HEK293 (cell line): ENCODE measurements around the gene PRSS12.

Experiments used
- CTCF ChIA-PET: fragments of 350-600 bp; formaldehyde crosslinking; extraction: SDS; loops from one replicate; lab custom pipeline; 2021; ENCODE audit warnings: antibody characterized with exemption; lab: Yijun Ruan, JAX
- POLR2A ChIA-PET: fragments of 300-600 bp; formaldehyde crosslinking; extraction: SDS; loops from one replicate; lab custom pipeline; 2020; ENCODE audit warnings: antibody characterized with exemption, inconsistent platforms; lab: Yijun Ruan, JAX
- H3K27ac ChIP-seq: fragments of 200-500 bp; sonication (Bioruptor generic); 2 replicates; pipeline ENCODE4 v1.5.1; 2014; ENCODE audit warnings: low read depth, low read length, control low read depth, inconsistent platforms; ENCODE audit errors: extremely low read depth
- H3K36me3 ChIP-seq, 2 experiments: fragments of 200-500 bp in 1 of 2; sonication (Bioruptor generic) in 1 of 2; 1 replicate in 1 of 2; 2 replicates in 1 of 2; pipeline ENCODE4 v1.5.1; 2014 to 2017; ENCODE audit warnings: inconsistent platforms in 2 of 2, low read length in 2 of 2; ENCODE audit not compliant: control insufficient read depth in 2 of 2, insufficient read depth in 1 of 2
- H3K4me1 ChIP-seq: fragments of 200-500 bp; sonication (Bioruptor generic); 2 replicates; pipeline ENCODE4 v1.5.1; 2014; ENCODE audit warnings: mild to moderate bottlenecking, low read length, inconsistent platforms; ENCODE audit not compliant: control insufficient read depth, insufficient read depth
- H3K4me3 ChIP-seq: 2 replicates; pipeline ENCODE4 v1.5.1; 2011; ENCODE audit warnings: low read depth, mild to moderate bottlenecking, control low read depth, low read length, moderate library complexity
- H3K9me3 ChIP-seq: fragments of 200-500 bp; sonication (Bioruptor generic); 2 replicates; pipeline ENCODE4 v1.5.1; 2014; ENCODE audit warnings: low read depth, low read length, inconsistent platforms; ENCODE audit not compliant: control insufficient read depth, insufficient read depth
- GLI2 ChIP-seq: fragments of 450-650 bp; formaldehyde crosslinking; IDR thresholded peaks from 2 replicates; pipeline ENCODE4; 2017; ENCODE audit warnings: missing biosample characterization, missing genetic modification characterization, low read depth, borderline replicate concordance
- HOXA7 ChIP-seq: sonication (generic); formaldehyde crosslinking; IDR thresholded peaks from 2 replicates; pipeline ENCODE4 v1.8.1; 2022; ENCODE audit warnings: missing genetic modification reagents, borderline replicate concordance
- OSR2 ChIP-seq: fragments of 450-650 bp; formaldehyde crosslinking; IDR thresholded peaks from 2 replicates; pipeline ENCODE4 v1.5.1; 2016; ENCODE audit warnings: missing biosample characterization, missing genetic modification characterization
- RBAK ChIP-seq: fragments of 450-650 bp; formaldehyde crosslinking; IDR thresholded peaks from 2 replicates; pipeline ENCODE4 v1.5.1; 2016; ENCODE audit warnings: missing biosample characterization, missing genetic modification characterization
- ZEB2 ChIP-seq: fragments of 450-650 bp; formaldehyde crosslinking; IDR thresholded peaks from 2 replicates; pipeline ENCODE4 v1.5.1; 2016; ENCODE audit warnings: missing biosample characterization, missing genetic modification characterization
- ZIC2 ChIP-seq: fragments of 450-650 bp; formaldehyde crosslinking; IDR thresholded peaks from 2 replicates; pipeline ENCODE4 v1.5.1; 2016; ENCODE audit warnings: missing biosample characterization, missing genetic modification characterization
- ZNF133 ChIP-seq: fragments of 450-650 bp; formaldehyde crosslinking; IDR thresholded peaks from 2 replicates; pipeline ENCODE4 v1.5.1; 2016; ENCODE audit warnings: missing biosample characterization, missing genetic modification characterization
- ZNF211 ChIP-seq: fragments of 450-650 bp; formaldehyde crosslinking; IDR thresholded peaks from 2 replicates; pipeline ENCODE4 v1.5.1; 2016; ENCODE audit warnings: low read depth, missing biosample characterization, missing genetic modification characterization
- ZNF404 ChIP-seq: fragments of 450-650 bp; formaldehyde crosslinking; IDR thresholded peaks from 2 replicates; pipeline ENCODE4 v1.5.1; 2017; ENCODE audit warnings: missing biosample characterization, missing genetic modification characterization
- ZNF548 ChIP-seq: fragments of 450-650 bp; formaldehyde crosslinking; IDR thresholded peaks from 2 replicates; pipeline ENCODE4 v1.5.1; 2016; ENCODE audit warnings: missing biosample characterization, missing genetic modification characterization
- ZNF571 ChIP-seq: fragments of 450-650 bp; formaldehyde crosslinking; IDR thresholded peaks from 2 replicates; pipeline ENCODE4 v1.5.0; 2017; ENCODE audit warnings: missing biosample characterization, missing genetic modification characterization
- ZNF747 ChIP-seq: fragments of 450-650 bp; formaldehyde crosslinking; IDR thresholded peaks from 2 replicates; pipeline ENCODE4 v1.5.1; 2016; ENCODE audit warnings: missing biosample characterization, missing genetic modification characterization
- ZNF76 ChIP-seq: fragments of 450-650 bp; formaldehyde crosslinking; IDR thresholded peaks from 2 replicates; pipeline ENCODE4; 2016; ENCODE audit warnings: low read depth, missing biosample characterization, missing genetic modification characterization, borderline replicate concordance
- ZNF777 ChIP-seq: fragments of 450-650 bp; formaldehyde crosslinking; IDR thresholded peaks from 2 replicates; pipeline ENCODE4 v1.5.1; 2017; ENCODE audit warnings: missing biosample characterization, missing genetic modification characterization, borderline replicate concordance
- ZSCAN23 ChIP-seq: fragments of 450-650 bp; formaldehyde crosslinking; IDR thresholded peaks from 2 replicates; pipeline ENCODE4 v1.5.1; 2016; ENCODE audit warnings: missing biosample characterization, missing genetic modification characterization
- TF ChIP-seq, protein P1 (sequence below): fragments of 450-650 bp; formaldehyde crosslinking; optimal IDR thresholded peaks from 2 replicates; pipeline ENCODE3; 2016; ENCODE audit warnings: missing biosample characterization, mild to moderate bottlenecking, missing genetic modification characterization
- TF ChIP-seq, protein P2 (sequence below): fragments of 450-650 bp; formaldehyde crosslinking; conservative IDR thresholded peaks from 2 replicates; pipeline ENCODE4 v1.5.1; 2016; ENCODE audit warnings: low read depth, missing biosample characterization, missing genetic modification characterization
- TF ChIP-seq, protein P3 (sequence below): fragments of 450-650 bp; formaldehyde crosslinking; IDR thresholded peaks from 2 replicates; pipeline ENCODE4 v1.5.1; 2016; ENCODE audit warnings: missing biosample characterization, missing genetic modification characterization
- TF ChIP-seq, protein P4 (sequence below): fragments of 450-650 bp; formaldehyde crosslinking; IDR thresholded peaks from 2 replicates; pipeline ENCODE4 v1.5.1; 2016; ENCODE audit warnings: missing biosample characterization, missing genetic modification characterization
- TF ChIP-seq, protein P5 (sequence below): fragments of 450-650 bp; formaldehyde crosslinking; IDR thresholded peaks from 2 replicates; pipeline ENCODE4 v1.5.1; 2016; ENCODE audit warnings: missing biosample characterization, missing genetic modification characterization

PRSS12 gene

DNA sequence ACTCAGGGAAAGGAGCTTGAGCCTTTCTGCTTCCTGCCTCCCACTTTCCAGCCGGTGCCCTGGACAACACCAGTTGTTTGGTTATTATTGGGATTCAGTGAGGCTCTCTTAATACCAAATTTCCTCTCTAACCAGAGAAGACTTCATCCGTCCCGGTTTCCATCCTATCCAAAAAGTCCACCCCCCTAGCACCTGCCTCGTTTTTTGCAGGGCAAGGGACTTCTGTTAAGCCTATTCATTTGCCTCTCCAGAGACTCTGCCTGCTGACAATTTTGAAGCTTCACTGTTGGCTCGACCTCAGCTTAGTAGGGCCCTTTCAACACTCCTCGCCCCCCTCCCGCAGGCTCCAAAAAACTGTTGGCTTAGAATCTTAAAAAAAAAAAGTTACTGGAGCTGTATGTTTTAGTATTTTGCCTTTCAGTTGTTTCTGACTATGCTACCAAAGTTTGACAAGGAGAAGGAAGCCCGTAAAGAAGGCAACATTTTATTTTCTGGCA is 779 bp upstream of the PRSS12 start:
- POLR2A ChIA-PET, result interaction anchor here (1.3 kb wide), 1 partner anchor 27 kb away, joined by 4 read pairs; no protein-coding TSS in a partner anchor
- CTCF ChIA-PET, result interaction anchor here (0.6 to 1.9 kb wide), 15 partner anchors 8 to 511 kb away, joined by 3 to 8 read pairs (median 3); partner anchors contain the start of gene METTL14
- no peak overlapping the region for H3K4me3 ChIP-seq
- no peak for TF ChIP-seq RBAK (tag by site-specific recombination)
- no peak for TF ChIP-seq GLI2
- TF ChIP-seq, protein P1, sequence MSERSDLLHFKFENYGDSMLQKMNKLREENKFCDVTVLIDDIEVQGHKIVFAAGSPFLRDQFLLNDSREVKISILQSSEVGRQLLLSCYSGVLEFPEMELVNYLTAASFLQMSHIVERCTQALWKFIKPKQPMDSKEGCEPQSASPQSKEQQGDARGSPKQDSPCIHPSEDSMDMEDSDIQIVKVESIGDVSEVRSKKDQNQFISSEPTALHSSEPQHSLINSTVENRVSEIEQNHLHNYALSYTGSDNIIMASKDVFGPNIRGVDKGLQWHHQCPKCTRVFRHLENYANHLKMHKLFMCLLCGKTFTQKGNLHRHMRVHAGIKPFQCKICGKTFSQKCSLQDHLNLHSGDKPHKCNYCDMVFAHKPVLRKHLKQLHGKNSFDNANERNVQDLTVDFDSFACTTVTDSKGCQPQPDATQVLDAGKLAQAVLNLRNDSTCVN (tag by site-specific recombination), result no peak
- no peak for TF ChIP-seq ZNF133 (tag by site-specific recombination)
- TF ChIP-seq, protein P2, sequence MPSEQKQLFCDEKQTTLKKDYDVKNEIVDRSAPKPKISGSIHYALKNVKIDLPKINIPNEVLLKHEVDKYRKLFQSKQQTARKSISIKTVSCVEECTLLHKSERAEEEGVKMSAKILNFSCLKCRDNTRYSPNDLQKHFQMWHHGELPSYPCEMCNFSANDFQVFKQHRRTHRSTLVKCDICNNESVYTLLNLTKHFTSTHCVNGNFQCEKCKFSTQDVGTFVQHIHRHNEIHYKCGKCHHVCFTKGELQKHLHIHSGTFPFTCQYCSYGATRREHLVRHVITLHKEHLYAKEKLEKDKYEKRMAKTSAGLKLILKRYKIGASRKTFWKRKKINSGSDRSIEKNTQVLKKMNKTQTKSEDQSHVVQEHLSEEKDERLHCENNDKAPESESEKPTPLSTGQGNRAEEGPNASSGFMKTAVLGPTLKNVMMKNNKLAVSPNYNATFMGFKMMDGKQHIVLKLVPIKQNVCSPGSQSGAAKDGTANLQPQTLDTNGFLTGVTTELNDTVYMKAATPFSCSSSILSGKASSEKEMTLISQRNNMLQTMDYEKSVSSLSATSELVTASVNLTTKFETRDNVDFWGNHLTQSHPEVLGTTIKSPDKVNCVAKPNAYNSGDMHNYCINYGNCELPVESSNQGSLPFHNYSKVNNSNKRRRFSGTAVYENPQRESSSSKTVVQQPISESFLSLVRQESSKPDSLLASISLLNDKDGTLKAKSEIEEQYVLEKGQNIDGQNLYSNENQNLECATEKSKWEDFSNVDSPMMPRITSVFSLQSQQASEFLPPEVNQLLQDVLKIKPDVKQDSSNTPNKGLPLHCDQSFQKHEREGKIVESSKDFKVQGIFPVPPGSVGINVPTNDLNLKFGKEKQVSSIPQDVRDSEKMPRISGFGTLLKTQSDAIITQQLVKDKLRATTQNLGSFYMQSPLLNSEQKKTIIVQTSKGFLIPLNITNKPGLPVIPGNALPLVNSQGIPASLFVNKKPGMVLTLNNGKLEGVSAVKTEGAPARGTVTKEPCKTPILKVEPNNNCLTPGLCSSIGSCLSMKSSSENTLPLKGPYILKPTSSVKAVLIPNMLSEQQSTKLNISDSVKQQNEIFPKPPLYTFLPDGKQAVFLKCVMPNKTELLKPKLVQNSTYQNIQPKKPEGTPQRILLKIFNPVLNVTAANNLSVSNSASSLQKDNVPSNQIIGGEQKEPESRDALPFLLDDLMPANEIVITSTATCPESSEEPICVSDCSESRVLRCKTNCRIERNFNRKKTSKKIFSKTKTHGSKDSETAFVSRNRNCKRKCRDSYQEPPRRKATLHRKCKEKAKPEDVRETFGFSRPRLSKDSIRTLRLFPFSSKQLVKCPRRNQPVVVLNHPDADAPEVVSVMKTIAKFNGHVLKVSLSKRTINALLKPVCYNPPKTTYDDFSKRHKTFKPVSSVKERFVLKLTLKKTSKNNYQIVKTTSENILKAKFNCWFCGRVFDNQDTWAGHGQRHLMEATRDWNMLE (tag by site-specific recombination), result no peak
- TF ChIP-seq, protein P3, sequence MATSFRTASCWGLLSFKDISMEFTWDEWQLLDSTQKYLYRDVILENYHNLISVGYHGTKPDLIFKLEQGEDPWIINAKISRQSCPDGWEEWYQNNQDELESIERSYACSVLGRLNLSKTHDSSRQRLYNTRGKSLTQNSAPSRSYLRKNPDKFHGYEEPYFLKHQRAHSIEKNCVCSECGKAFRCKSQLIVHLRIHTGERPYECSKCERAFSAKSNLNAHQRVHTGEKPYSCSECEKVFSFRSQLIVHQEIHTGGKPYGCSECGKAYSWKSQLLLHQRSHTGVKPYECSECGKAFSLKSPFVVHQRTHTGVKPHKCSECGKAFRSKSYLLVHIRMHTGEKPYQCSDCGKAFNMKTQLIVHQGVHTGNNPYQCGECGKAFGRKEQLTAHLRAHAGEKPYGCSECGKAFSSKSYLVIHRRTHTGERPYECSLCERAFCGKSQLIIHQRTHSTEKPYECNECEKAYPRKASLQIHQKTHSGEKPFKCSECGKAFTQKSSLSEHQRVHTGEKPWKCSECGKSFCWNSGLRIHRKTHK, result no peak
- TF ChIP-seq ZSCAN23 (tag by site-specific recombination), result no peak
- TF ChIP-seq ZNF571 (tag by site-specific recombination), result no peak
- TF ChIP-seq ZNF548, result no peak
- no peak for TF ChIP-seq ZNF211
- no peaks in the 10 kb centered on the region for H3K9me3 ChIP-seq
- no peak overlapping the region; the same call in 1 of the 2 replicates for H3K27ac ChIP-seq
- H3K36me3 ChIP-seq, result no peaks in the 10 kb centered on the region
- H3K4me1 ChIP-seq, result peaks cover 12% of the 10 kb centered on the region

DNA sequence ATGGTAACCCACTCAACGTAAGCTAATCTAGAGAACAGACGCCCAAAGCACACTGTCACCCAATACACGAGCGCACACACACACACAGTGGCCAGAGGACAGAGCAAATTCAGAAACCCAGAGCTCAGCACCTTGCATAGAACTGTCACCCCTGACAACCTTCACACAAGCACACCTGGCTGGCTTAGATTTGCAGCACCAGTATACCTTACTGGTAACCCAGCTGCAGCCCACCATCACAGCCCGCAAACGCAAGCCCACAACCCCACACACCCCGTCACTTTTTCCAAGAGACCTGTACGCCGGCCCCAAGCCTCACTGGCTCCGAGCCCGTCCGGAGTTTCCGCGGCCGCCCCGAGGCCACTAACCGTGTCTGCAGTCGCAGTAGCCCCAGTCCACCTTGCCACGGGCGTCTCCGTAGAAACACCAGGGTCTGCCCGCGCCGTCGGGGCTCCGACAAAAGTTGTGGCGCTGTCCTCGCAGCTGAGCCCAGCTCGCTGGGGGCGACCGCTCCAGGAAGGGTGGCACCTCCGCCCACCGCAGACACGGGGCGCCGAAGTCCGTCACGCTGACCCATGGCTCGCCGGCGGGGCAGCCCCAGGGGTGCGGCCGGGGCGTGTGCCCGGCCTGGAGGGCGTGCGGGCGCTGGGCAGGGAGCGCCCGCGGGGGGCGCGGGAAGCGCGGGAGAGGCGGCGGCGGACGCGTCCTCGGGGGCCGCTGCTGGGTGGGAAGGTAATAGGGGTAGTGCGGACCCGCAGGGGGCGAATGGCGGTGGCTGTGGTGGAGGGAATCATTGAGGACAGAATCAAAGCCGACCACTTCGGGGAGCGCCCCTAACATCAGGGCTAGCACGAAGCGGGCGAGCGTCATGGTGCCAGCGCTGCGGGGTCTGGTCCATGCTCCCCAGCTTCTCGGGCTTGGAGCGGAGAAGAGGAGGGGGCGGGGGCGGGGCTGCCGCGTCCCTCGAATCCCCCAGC is 664 bp downstream of the PRSS12 start:
- Histone ChIP-seq H3K36me3 (no peaks in the 10 kb centered on the region), H3K4me1 (peaks cover 13% of the 10 kb centered on the region), H3K4me3 (peak overlapping the region; percentile 55), H3K9me3 (no peaks in the 10 kb centered on the region), H3K27ac (peak overlapping the region; percentile 78; the same call in 1 of the 2 replicates)
- ChIA-PET CTCF (interaction anchor here (0.8 to 1.9 kb wide), 13 partner anchors 8 to 72 kb away, joined by 3 to 8 read pairs (median 4); no protein-coding TSS in a partner anchor), POLR2A (interaction anchor here (1.3 kb wide), 1 partner anchor 25 kb away, joined by 4 read pairs; no protein-coding TSS in a partner anchor)
- TF ChIP-seq HOXA7 (no peak), ZNF747 (tag by site-specific recombination) (no peak), ZNF76 (no peak), ZNF777 (tag by site-specific recombination) (peak; percentile 49; the same call in 1 of the 2 replicates), OSR2 (no peak), GLI2 (no peak), ZEB2 (tag by site-specific recombination) (peak; percentile 35), ZNF404 (tag by site-specific recombination) (no peak), ZIC2 (tag by site-specific recombination) (peak; percentile 51)
- TF ChIP-seq, protein P4, sequence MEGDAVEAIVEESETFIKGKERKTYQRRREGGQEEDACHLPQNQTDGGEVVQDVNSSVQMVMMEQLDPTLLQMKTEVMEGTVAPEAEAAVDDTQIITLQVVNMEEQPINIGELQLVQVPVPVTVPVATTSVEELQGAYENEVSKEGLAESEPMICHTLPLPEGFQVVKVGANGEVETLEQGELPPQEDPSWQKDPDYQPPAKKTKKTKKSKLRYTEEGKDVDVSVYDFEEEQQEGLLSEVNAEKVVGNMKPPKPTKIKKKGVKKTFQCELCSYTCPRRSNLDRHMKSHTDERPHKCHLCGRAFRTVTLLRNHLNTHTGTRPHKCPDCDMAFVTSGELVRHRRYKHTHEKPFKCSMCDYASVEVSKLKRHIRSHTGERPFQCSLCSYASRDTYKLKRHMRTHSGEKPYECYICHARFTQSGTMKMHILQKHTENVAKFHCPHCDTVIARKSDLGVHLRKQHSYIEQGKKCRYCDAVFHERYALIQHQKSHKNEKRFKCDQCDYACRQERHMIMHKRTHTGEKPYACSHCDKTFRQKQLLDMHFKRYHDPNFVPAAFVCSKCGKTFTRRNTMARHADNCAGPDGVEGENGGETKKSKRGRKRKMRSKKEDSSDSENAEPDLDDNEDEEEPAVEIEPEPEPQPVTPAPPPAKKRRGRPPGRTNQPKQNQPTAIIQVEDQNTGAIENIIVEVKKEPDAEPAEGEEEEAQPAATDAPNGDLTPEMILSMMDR (tag by site-specific recombination), result 0 out of 2 replicates have a peak, but pooled peaks have one; percentile 27
- TF ChIP-seq, protein P5, sequence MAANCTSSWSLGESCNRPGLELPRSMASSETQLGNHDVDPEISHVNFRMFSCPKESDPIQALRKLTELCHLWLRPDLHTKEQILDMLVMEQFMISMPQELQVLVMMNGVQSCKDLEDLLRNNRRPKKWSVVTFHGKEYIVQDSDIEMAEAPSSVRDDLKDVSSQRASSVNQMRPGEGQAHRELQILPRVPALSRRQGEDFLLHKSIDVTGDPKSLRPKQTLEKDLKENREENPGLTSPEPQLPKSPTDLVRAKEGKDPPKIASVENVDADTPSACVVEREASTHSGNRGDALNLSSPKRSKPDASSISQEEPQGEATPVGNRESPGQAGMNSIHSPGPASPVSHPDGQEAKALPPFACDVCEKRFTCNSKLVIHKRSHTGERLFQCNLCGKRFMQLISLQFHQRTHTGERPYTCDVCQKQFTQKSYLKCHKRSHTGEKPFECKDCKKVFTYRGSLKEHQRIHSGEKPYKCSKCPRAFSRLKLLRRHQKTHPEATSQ, result no peak
